Adrenal gland (tissue), 12 donors: ENCODE results near the gene CDK14. TPM values are rescaled to one million over a fixed set of nuclear protein-coding genes. Genes with fewer than 3 reads are reported as not detected.
A peak's percentile ranks its signal among the peaks of the same experiment; 100 is the strongest.

Experiments
- DNase-seq, 7 donors: peaks; one replicate each; pipeline ENCODE4 v3.0.0-alpha.2; 2019 to 2020
- H3K27ac ChIP-seq, 5 donors: fragments of 200-600 bp; sonication (generic) in 4 of 5; 1 replicate in 3 of 5; 2 replicates in 2 of 5; pipeline versions ENCODE4 v1.5.1 to v1.8.0; 2016 to 2020; ENCODE audit warnings: mild to moderate bottlenecking in 1 of 5
- H3K27me3 ChIP-seq: fragments of 200-600 bp; 2 replicates; pipeline ENCODE4 v1.8.0; 2021
- H3K36me3 ChIP-seq, 2 donors: fragments of 200-600 bp; replicated peaks in 1 of 2; 1 replicate in 1 of 2; 2 replicates in 1 of 2; pipeline versions ENCODE4 v1.5.1 to v1.8.0; 2018 to 2022
- H3K4me1 ChIP-seq, 2 donors: fragments of 200-600 bp; replicated peaks in 1 of 2; 1 replicate in 1 of 2; 2 replicates in 1 of 2; pipeline versions ENCODE4 v1.5.1 to v1.8.0; 2018 to 2021
- H3K4me3 ChIP-seq, 4 donors: fragments of 200-600 bp; sonication (generic) in 3 of 4; one replicate each; pipeline ENCODE4 v1.5.1; 2016 to 2018
- H3K9me3 ChIP-seq, 3 donors: fragments of 200-600 bp; sonication (generic) in 1 of 3; replicated peaks in 1 of 3; 1 replicate in 2 of 3; 2 replicates in 1 of 3; pipeline versions ENCODE4 v1.5.1 to v1.8.0; 2016 to 2021
- CTCF ChIP-seq, 6 experiments: fragments of 450-650 bp in 4 of 6; fragments of 200-600 bp in 2 of 6; sonication (generic) in 1 of 6; IDR thresholded peaks; 1 replicate in 5 of 6; 2 replicates in 1 of 6; pipeline versions ENCODE4 v1.5.1 to v1.8.0; 2016 to 2021; ENCODE audit warnings: antibody characterized with exemption in 6 of 6, mild to moderate bottlenecking in 2 of 6, moderate library complexity in 1 of 6
- POLR2A ChIP-seq, 2 donors: fragments of 450-650 bp; IDR thresholded peaks; one replicate each; pipeline ENCODE4 v1.6.1; 2017; ENCODE audit warnings: antibody characterized with exemption in 2 of 2, mild to moderate bottlenecking in 2 of 2, moderate library complexity in 1 of 2
- WGBS, 4 donors: extraction: QIAGEN DNeasy Blood & Tissue Kit in 2 of 4; methylation state at CpG; one replicate each; pipeline versions ENCODE4 v1.1.5 to v1.1.7; 2013 to 2017; 5-methylcytosine and 5-hydroxymethylcytosine counted together
- intact Hi-C, 2 donors: fragments of 100-400 bp; cut with DNase I; formaldehyde crosslinking; loops; one replicate each; pipeline versions ENCODE4 v1.14.1 to v1.15.0; 2022 to 2023
- polyA plus RNA-seq, 3 donors: library from polyadenylated mRNA; stranded (reverse); fragments of 200-250 nt in 2 of 3; fragments of 350-450 nt in 1 of 3; fragmentation: Illumina TruSeq in 1 of 3; extraction: RNeasy Lipid Tissue Mini Kit (QIAGEN cat#74804) in 1 of 3; gene quantifications; one replicate each; pipeline ENCODE4 v1.2.3, GENCODE V29; 2013 to 2014
- total RNA-seq, 9 donors: library from RNA; depleted of rRNA in 4 of 9; stranded (reverse); fragments of >200 nt in 4 of 9; fragments of 120-200 nt in 1 of 9; fragmentation: NEBNext Ultra II Directional in 1 of 9; extraction: Animal tissue kit (Norgen Biotek cat#: 25700) in 1 of 9; gene quantifications; one replicate each; pipeline versions ENCODE4 v1.1.0 to v1.2.4, GENCODE V29; 2013 to 2023
- donor health status: healthy with polysubstance abuse.
- donor health status: Bipolar disorder and iron deficiency.
- donor health status: DM: yes; HTN: yes; CAD: no.
- donor health status: DM: no; HTN: no; CAD: no.
- donor health status: DM: no; HTN: no; CAD: no.
- donor health status: DM: yes; HTN: yes; CAD: no.

The CDK14 gene
- total and polyA plus RNA-seq, 12 donors = 1.9 to 14.5 (median 7.6) TPM

- Histone ChIP-seq H3K9me3 (no peaks in the 10 kb centered on the region), H3K4me1 (peaks cover 14 to 15% of the 10 kb centered on the region in 2 donors), H3K4me3 (no peak overlapping the region), H3K27ac (peak overlapping the region in 1 of 5 donors; percentile 4), H3K36me3 (no peaks in the 10 kb centered on the region), H3K27me3 (no peaks in the 10 kb centered on the region)
- DNase-seq = peak in 1 of 7 donors; percentile 13
- intact Hi-C loops = loop anchor here in 1 of 2 donors (10.0 kb wide), 1 partner anchor 170 kb away; no protein-coding TSS in a partner anchor
- WGBS, 4 donors = 81 to 85% (median 83%) methylated on average over 5 of the region's 5 CpGs
- TF ChIP-seq CTCF (IDR thresholded peaks at IDR 0.05) (no peak), POLR2A (IDR thresholded peaks at IDR 0.05) (no peak)
Measured at GRCh38 chr7:90625051-90625450, 28.9 kb downstream of the CDK14 start.

- Histone ChIP-seq H3K27me3 (no peaks in the 10 kb centered on the region), H3K4me3 (no peak overlapping the region), H3K4me1 (peaks cover 14 to 15% of the 10 kb centered on the region in 2 donors), H3K9me3 (no peaks in the 10 kb centered on the region), H3K36me3 (no peaks in the 10 kb centered on the region), H3K27ac (peak overlapping the region in 1 of 5 donors; percentile 13)
- peak; percentile 21 to 69 (median 40) for DNase-seq
- 48 to 67% (median 54%) methylated on average over 3 of the region's 3 CpGs for WGBS, 4 donors
- no peak for TF ChIP-seq CTCF (IDR thresholded peaks at IDR 0.05)
- TF ChIP-seq POLR2A (IDR thresholded peaks at IDR 0.05) = no peak
- intact Hi-C loops = loop anchor here in 1 of 2 donors (10.0 kb wide), 1 partner anchor 171 kb away; no protein-coding TSS in a partner anchor
Measured at GRCh38 chr7:90625562-90625961, 29.4 kb downstream of the CDK14 start.

- no peak for TF ChIP-seq POLR2A (IDR thresholded peaks at IDR 0.05)
- no peak for TF ChIP-seq CTCF (IDR thresholded peaks at IDR 0.05)
- Histone ChIP-seq H3K27me3 (no peaks in the 10 kb centered on the region), H3K4me1 (peaks cover 14 to 15% of the 10 kb centered on the region in 2 donors), H3K9me3 (no peaks in the 10 kb centered on the region), H3K36me3 (no peaks in the 10 kb centered on the region), H3K27ac (peak overlapping the region in 1 of 5 donors; percentile 13), H3K4me3 (no peak overlapping the region)
- intact Hi-C loops = loop anchor here in 1 of 2 donors (10.0 kb wide), 1 partner anchor 171 kb away; no protein-coding TSS in a partner anchor
- WGBS, 4 donors = 71 to 82% (median 73%) methylated on average over 3 of the region's 3 CpGs
- DNase-seq = no peak
Measured at GRCh38 chr7:90626013-90626412, 29.9 kb downstream of the CDK14 start.

GRCh38 chr7:90629297-90629918 is 33.3 kb downstream of the CDK14 start:
- Histone ChIP-seq H3K4me1 (peaks cover 7 to 9% of the 10 kb centered on the region in 2 donors), H3K27ac (no peak overlapping the region), H3K4me3 (no peak overlapping the region), H3K36me3 (no peaks in the 10 kb centered on the region), H3K27me3 (no peaks in the 10 kb centered on the region), H3K9me3 (no peaks in the 10 kb centered on the region)
- TF ChIP-seq CTCF (IDR thresholded peaks at IDR 0.05) = peak; percentile 40 to 78 (median 68)
- no peak for TF ChIP-seq POLR2A (IDR thresholded peaks at IDR 0.05)
- WGBS, 4 donors = 82 to 94% (median 86%) methylated on average over 6 of the region's 6 CpGs
- DNase-seq = peak in 3 of 7 donors; percentile 16 to 39 (median 17)
- intact Hi-C loops = loop anchor here in 1 of 2 donors (10.0 kb wide), 1 partner anchor 175 kb away; no protein-coding TSS in a partner anchor
